ENCODE data around the gene SVBP. TPM values are rescaled to one million over a fixed set of nuclear protein-coding genes. Genes with fewer than 3 reads are reported as not detected.

Gene SVBP
- total and polyA plus RNA-seq, 10 donors, result 15.1 to 41.7 (median 21.7) TPM

GRCh38 chr1:42759114-42759513 is 58.1 kb downstream of the SVBP start:
- peaks cover 0 to 50% (median 15%) of the 10 kb centered on the region in 6 donors for H3K4me1 ChIP-seq
- intact Hi-C loops (cut with DNase I; ENCODE audit: low total_unique reads), result no loop called here
- 54 to 73% (median 62%) methylated on average over 7 to 9 of the region's 9 CpGs for WGBS, 5 donors
- H3K4me3 ChIP-seq, result no peak overlapping the region
- H3K9me3 ChIP-seq, result no peaks in the 10 kb centered on the region
- peak overlapping the region in 3 of 8 donors; percentile 3 to 15 (median 14) for H3K27ac ChIP-seq
- H3K27me3 ChIP-seq (replicated peaks in 1 of 7), result no peaks in the 10 kb centered on the region
- TF ChIP-seq POLR2AphosphoS5 (IDR thresholded peaks at IDR 0.05) (no peak), CTCF (IDR thresholded peaks at IDR 0.05 in 8 of 11, conservative IDR thresholded peaks at IDR 0.05 in 3 of 11) (no peak), POLR2A (IDR thresholded peaks at IDR 0.05) (no peak)
- no peak for DNase-seq
- H3K36me3 ChIP-seq, result peaks cover 8 to 84% (median 56%) of the 10 kb centered on the region in 6 donors

GRCh38 chr1:42758641-42759040 is 58.6 kb downstream of the SVBP start:
- WGBS, 5 donors, result 35 to 47% (median 40%) methylated on average over 3 of the region's 3 CpGs
- Histone ChIP-seq H3K27me3 (replicated peaks in 1 of 7) (no peaks in the 10 kb centered on the region), H3K9me3 (no peaks in the 10 kb centered on the region), H3K4me3 (no peak overlapping the region), H3K36me3 (peaks cover 8 to 89% (median 60%) of the 10 kb centered on the region in 6 donors), H3K27ac (peak overlapping the region in 2 of 8 donors; percentile 3 to 14), H3K4me1 (peaks cover 0 to 50% (median 12%) of the 10 kb centered on the region in 6 donors)
- TF ChIP-seq POLR2AphosphoS5 (IDR thresholded peaks at IDR 0.05), result no peak
- intact Hi-C loops (cut with DNase I; ENCODE audit: low total_unique reads), result no loop called here
- DNase-seq, result no peak

- no peak overlapping the region for H3K4me3 ChIP-seq
- H3K4me1 ChIP-seq, result peaks cover 0 to 48% (median 10%) of the 10 kb centered on the region in 6 donors
- H3K27ac ChIP-seq, result no peak overlapping the region
- H3K27me3 ChIP-seq (replicated peaks in 1 of 7), result no peaks in the 10 kb centered on the region
- no peak for TF ChIP-seq POLR2AphosphoS5 (IDR thresholded peaks at IDR 0.05)
- no peak for TF ChIP-seq CTCF (IDR thresholded peaks at IDR 0.05 in 8 of 11, conservative IDR thresholded peaks at IDR 0.05 in 3 of 11)
- TF ChIP-seq POLR2A (IDR thresholded peaks at IDR 0.05), result no peak
- peaks cover 8 to 96% (median 65%) of the 10 kb centered on the region in 6 donors for H3K36me3 ChIP-seq
- no peaks in the 10 kb centered on the region for H3K9me3 ChIP-seq
- intact Hi-C loops (cut with DNase I; ENCODE audit: low total_unique reads), result no loop called here
- no peak for DNase-seq
Measured at GRCh38 chr1:42757892-42758275, 59.3 kb downstream of the SVBP start.

Other genes starting within 250 kb of the SVBP start
- gene PPIH, start 159.0 kb downstream of the SVBP start, total RNA-seq, result 10 to 100 TPM; 34.2 to 60.1 (median 39.8) TPM
- gene PPIH, start 159.0 kb downstream of the SVBP start, polyA plus RNA-seq, result 10 to 100 TPM; 59.6 to 72.3 (median 63.0) TPM
- 100 to 1,000 TPM; 361 to 451 (median 396) TPM for gene YBX1, start 135.0 kb downstream of the SVBP start, total RNA-seq
- 100 to 1,000 TPM; 479 to 684 (median 620) TPM for gene YBX1, start 135.0 kb downstream of the SVBP start, polyA plus RNA-seq
- under 1 TPM in 1 of 7 donors, not detected in 6; 0.28 TPM for gene CLDN19, start 77.2 kb downstream of the SVBP start, total RNA-seq
- gene CLDN19, start 77.2 kb downstream of the SVBP start, polyA plus RNA-seq, result under 1 TPM in 1 of 3 donors, not detected in 2; 0.26 TPM
- 10 to 100 TPM; 38.4 to 55.8 (median 41.5) TPM for gene P3H1, start 50.4 kb downstream of the SVBP start, total RNA-seq
- gene P3H1, start 50.4 kb downstream of the SVBP start, polyA plus RNA-seq, result 10 to 100 TPM; 35.1 to 51.6 (median 47.3) TPM
- 1 to 10 TPM; 3.1 to 9.8 (median 5.1) TPM for gene C1orf50, start 50.1 kb downstream of the SVBP start, total RNA-seq
- gene C1orf50, start 50.1 kb downstream of the SVBP start, polyA plus RNA-seq, result 1 to 10 TPM; 1.5 to 3.4 (median 3.4) TPM
- 1 to 10 TPM in 1 of 7 donors, under 1 TPM in 5, not detected in 1; 0.23 to 1.6 (median 0.27) TPM for gene TMEM269, start 32.4 kb downstream of the SVBP start, total RNA-seq
- gene TMEM269, start 32.4 kb downstream of the SVBP start, polyA plus RNA-seq, result under 1 TPM; 0.03 to 0.09 (median 0.06) TPM
- gene ERMAP, start 275 bp downstream of the SVBP start, total RNA-seq, result 10 to 100 TPM; 11.0 to 19.3 (median 15.4) TPM
- 1 to 10 TPM; 3.0 to 4.8 (median 4.4) TPM for gene ERMAP, start 275 bp downstream of the SVBP start, polyA plus RNA-seq
- gene ZNF691, start 29.2 kb upstream of the SVBP start, total RNA-seq, result 10 to 100 TPM in 5 of 7 donors, 1 to 10 TPM in 2; 9.6 to 18.3 (median 10.5) TPM
- gene ZNF691, start 29.2 kb upstream of the SVBP start, polyA plus RNA-seq, result 10 to 100 TPM; 10.9 to 15.8 (median 13.8) TPM
- gene SLC2A1, start 141.5 kb upstream of the SVBP start, total RNA-seq, result 100 to 1,000 TPM in 3 of 7 donors, 10 to 100 TPM in 4; 26.2 to 142 (median 83.1) TPM
- 10 to 100 TPM; 18.3 to 31.0 (median 19.5) TPM for gene SLC2A1, start 141.5 kb upstream of the SVBP start, polyA plus RNA-seq

Data from spleen (tissue), 11 donors.